OCI-LY3 (cell line): ENCODE results near the gene CCDC3.

Source experiments
- CTCF ChIP-seq: fragments of 200-600, 300-600 bp; sonication (generic); IDR thresholded peaks from 2 replicates; pipeline ENCODE4 v1.5.1; 2014; ENCODE audit warnings: antibody characterized with exemption, low read length, low read depth
- EZH2phosphoT487 ChIP-seq: fragments of 200-600 bp; shearing (Covaris generic); IDR thresholded peaks from 2 replicates; pipeline ENCODE4 v1.6.1; 2018; ENCODE audit warnings: antibody characterized with exemption, mixed run types, low read depth

GRCh38 chr10:12892924-12893323 is 108.6 kb downstream of the CCDC3 start:
- no peak for TF ChIP-seq EZH2phosphoT487
- TF ChIP-seq CTCF: no peak
